Measurements from ENCODE around the gene CEACAM19.

DNA sequence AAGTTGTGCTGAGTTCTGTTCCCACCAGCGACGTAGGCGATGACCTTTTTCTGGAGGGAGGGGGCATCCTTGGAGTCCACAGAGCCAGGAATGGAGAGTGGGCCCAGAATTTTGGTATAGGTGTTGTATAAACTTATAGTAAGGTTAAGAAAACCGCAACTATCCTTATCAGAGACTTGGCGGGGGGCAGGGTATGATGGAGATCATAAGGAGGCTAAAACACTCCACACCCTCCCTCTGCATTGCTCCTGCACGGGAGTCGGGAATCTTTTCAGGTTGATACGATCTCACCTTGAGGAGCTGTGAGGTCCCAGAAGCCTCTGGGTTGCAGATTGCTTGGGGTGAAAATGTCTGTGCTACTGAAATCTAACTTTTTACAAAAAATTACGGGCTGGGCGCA is 6.3 kb upstream of the CEACAM19 start:
- no peak for TF ChIP-seq POLR2A (IDR thresholded peaks at IDR 0.05)
- TF ChIP-seq, protein P1, sequence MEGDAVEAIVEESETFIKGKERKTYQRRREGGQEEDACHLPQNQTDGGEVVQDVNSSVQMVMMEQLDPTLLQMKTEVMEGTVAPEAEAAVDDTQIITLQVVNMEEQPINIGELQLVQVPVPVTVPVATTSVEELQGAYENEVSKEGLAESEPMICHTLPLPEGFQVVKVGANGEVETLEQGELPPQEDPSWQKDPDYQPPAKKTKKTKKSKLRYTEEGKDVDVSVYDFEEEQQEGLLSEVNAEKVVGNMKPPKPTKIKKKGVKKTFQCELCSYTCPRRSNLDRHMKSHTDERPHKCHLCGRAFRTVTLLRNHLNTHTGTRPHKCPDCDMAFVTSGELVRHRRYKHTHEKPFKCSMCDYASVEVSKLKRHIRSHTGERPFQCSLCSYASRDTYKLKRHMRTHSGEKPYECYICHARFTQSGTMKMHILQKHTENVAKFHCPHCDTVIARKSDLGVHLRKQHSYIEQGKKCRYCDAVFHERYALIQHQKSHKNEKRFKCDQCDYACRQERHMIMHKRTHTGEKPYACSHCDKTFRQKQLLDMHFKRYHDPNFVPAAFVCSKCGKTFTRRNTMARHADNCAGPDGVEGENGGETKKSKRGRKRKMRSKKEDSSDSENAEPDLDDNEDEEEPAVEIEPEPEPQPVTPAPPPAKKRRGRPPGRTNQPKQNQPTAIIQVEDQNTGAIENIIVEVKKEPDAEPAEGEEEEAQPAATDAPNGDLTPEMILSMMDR (IDR thresholded peaks at IDR 0.05) = no peak

Measured in heart left ventricle (tissue), 13 donors.